PC-9 (cell line): ENCODE data around the gene CHRD. TPM values are rescaled to one million over a fixed set of nuclear protein-coding genes. Genes with fewer than 3 reads are reported as not detected.
A peak's percentile ranks its signal among the peaks of the same experiment; 100 is the strongest.

Experiments
- BruUV-seq: library from RNA; stranded (reverse); fragments of 400-500 nt; replicated peaks from 2 replicates; lab custom pipeline; 2021; lab: Mats Ljungman, UMichigan
- CTCF ChIA-PET: fragments of 300-600 bp; sonication (Branson Sonifier 250); formaldehyde crosslinking; loops from one replicate; lab custom pipeline; 2022; ENCODE audit warnings: antibody characterized with exemption; lab: Charles Lee
- POLR2A ChIA-PET: fragments of 300-600 bp; sonication (Branson Sonifier 250); formaldehyde crosslinking; loops from one replicate; lab custom pipeline; 2022; ENCODE audit warnings: antibody characterized with exemption; ENCODE audit not compliant: unreplicated experiment; lab: Charles Lee
- DNase-seq, 2 experiments: peaks; one replicate each; pipeline versions ENCODE4 v3.0.0 to v3.0.0-alpha.2; 2015 to 2022; ENCODE audit warnings: mixed read lengths in 1 of 2
- H2AFZ ChIP-seq: fragments of 200-600 bp; sonication (generic); 2 replicates; pipeline ENCODE4 v1.8.1; 2017; ENCODE audit warnings: antibody characterized with exemption
- H3F3A ChIP-seq: fragments of 200-600 bp; sonication (generic); 2 replicates; pipeline ENCODE4 v1.8.1; 2017; ENCODE audit warnings: antibody characterized with exemption, mild to moderate bottlenecking, low read depth; ENCODE audit not compliant: insufficient read depth
- H3K27ac ChIP-seq: fragments of 200-600 bp; sonication (generic); 2 replicates; pipeline ENCODE4 v1.6.1; 2016; ENCODE audit warnings: mixed run types
- H3K27me3 ChIP-seq: fragments of 200-600 bp; sonication (generic); 2 replicates; pipeline ENCODE4 v1.6.1; 2016; ENCODE audit warnings: low read depth, mixed run types; ENCODE audit not compliant: insufficient read depth
- H3K36me3 ChIP-seq: fragments of 200-600 bp; sonication (generic); 2 replicates; pipeline ENCODE4 v1.6.1; 2016; ENCODE audit warnings: low read depth, mixed run types
- H3K4me1 ChIP-seq: fragments of 200-600 bp; sonication (generic); replicated peaks from 2 replicates; pipeline ENCODE4 v1.6.1; 2016; ENCODE audit warnings: mixed run types; ENCODE audit not compliant: insufficient read depth
- H3K4me2 ChIP-seq: fragments of 200-600 bp; sonication (generic); 2 replicates; pipeline ENCODE4 v1.6.1; 2017; ENCODE audit warnings: mixed run types
- H3K4me3 ChIP-seq: fragments of 200-600 bp; sonication (generic); 2 replicates; pipeline ENCODE4 v1.6.1; 2016; ENCODE audit warnings: mixed run types
- H3K79me2 ChIP-seq: fragments of 200-600 bp; sonication (generic); 2 replicates; pipeline ENCODE4 v1.6.1; 2017; ENCODE audit warnings: low read depth, mixed run types
- H3K9me2 ChIP-seq: fragments of 200-600 bp; sonication (generic); 2 replicates; pipeline ENCODE4 v1.8.1; 2017; ENCODE audit warnings: mild to moderate bottlenecking; ENCODE audit not compliant: insufficient read depth
- H3K9me3 ChIP-seq: fragments of 200-600 bp; sonication (generic); 2 replicates; pipeline ENCODE4 v1.8.1; 2016; ENCODE audit warnings: low read depth; ENCODE audit not compliant: insufficient read depth
- H4K20me1 ChIP-seq: fragments of 200-600 bp; sonication (generic); 2 replicates; pipeline ENCODE4 v1.8.1; 2017; ENCODE audit not compliant: insufficient read depth
- CTCF ChIP-seq: fragments of 200-600 bp; sonication (generic); conservative IDR thresholded peaks from 2 replicates; pipeline ENCODE4 v1.6.1; 2017; ENCODE audit warnings: mixed run types, antibody characterized with exemption, mild to moderate bottlenecking, moderate library complexity
- EZH2 ChIP-seq: fragments of 200-600 bp; sonication (generic); IDR thresholded peaks from 2 replicates; pipeline ENCODE4 v1.8.0; 2017; ENCODE audit warnings: antibody characterized with exemption, low read depth
- intact Hi-C: fragments of 100-400 bp; cut with micrococcal nuclease; formaldehyde crosslinking; loops from one replicate; pipeline ENCODE4 v1.10.0; 2022; ENCODE audit not compliant: unreplicated experiment
- total RNA-seq: library from RNA; stranded (reverse); gene quantifications from 2 replicates; pipeline ENCODE4 v1.2.3, GENCODE V29; 2021

Gene CHRD
- total RNA-seq, 1 experiment from 2014 or later: not detected

DNA sequence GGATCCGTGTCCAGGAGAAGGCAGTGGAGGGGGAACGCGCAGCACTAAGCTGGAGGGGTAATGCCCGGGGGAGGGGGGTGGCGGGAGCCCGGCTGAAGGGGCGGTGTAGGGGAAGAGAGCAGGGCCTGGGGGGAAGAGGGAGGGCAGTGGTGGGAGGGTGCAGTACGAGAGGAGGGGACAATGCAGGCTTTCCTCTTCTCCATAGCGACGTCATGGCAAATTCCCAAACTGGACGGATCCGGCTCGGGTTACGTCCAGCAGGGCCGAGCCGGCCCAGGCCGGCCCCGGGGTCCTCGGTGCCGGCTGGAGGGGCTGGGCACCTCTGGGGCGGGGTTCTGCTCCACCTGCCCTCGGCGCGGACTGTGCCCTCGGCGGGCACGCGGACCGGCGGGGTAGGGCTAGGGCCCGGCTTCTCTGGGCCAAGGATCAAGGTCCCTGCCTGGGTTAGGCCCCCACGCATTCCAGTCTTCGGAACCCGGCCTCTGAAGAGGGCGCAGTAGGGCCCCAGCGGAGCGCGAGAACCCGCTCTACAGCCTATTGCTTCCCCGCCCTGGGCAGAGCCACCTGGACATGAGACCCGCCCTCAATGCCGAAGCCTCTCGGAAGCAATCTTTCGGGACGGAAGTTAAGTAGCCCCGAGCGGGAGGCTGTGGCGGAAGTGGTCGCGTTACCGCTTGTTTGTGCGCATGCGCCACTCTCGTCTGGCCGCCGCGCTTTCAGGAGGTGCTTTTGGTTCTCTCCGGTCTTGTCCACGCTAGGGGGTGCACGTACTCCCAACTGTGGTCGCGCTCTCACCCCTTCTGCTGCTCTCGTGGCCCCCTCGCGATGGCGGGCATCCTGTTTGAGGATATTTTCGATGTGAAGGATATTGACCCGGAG lies 16.9 kb upstream of the CHRD start:
- no peaks in the 10 kb centered on the region for H3K9me3 ChIP-seq
- H3K4me1 ChIP-seq: peaks cover 22% of the 10 kb centered on the region
- peaks cover 35% of the 10 kb centered on the region for H3K79me2 ChIP-seq
- H3K36me3 ChIP-seq: peaks cover 17% of the 10 kb centered on the region
- peak overlapping the region; percentile 85 for H3K4me3 ChIP-seq
- peak; percentile 99 for DNase-seq
- TF ChIP-seq EZH2 (no peak), CTCF (peak; percentile 73)
- H3K9me2 ChIP-seq: no peaks in the 10 kb centered on the region
- H4K20me1 ChIP-seq: peaks cover 23% of the 10 kb centered on the region
- H3K4me2 ChIP-seq: peak overlapping the region; percentile 99
- H3F3A ChIP-seq: peaks cover 50% of the 10 kb centered on the region
- no peaks in the 10 kb centered on the region for H3K27me3 ChIP-seq
- H2AFZ ChIP-seq: peak overlapping the region; percentile 83
- peak overlapping the region; percentile 95 for H3K27ac ChIP-seq
- no TSS peak for BruUV-seq
- intact Hi-C loops: loop anchor here (1.0 to 5.0 kb wide), 8 partner anchors 18 to 346 kb away; partner anchors contain the start of genes ABCC5, ALG3, EEF1AKMT4 and PSMD2
- ChIA-PET POLR2A (interaction anchor here (0.6 to 1.0 kb wide), 7 partner anchors 8 to 228 kb away, joined by 3 to 36 read pairs (median 4); no protein-coding TSS in a partner anchor), CTCF (interaction anchor here (0.5 to 2.8 kb wide), 6 partner anchors 9 to 787 kb away, joined by 3 to 7 read pairs (median 5); no protein-coding TSS in a partner anchor)

DNA sequence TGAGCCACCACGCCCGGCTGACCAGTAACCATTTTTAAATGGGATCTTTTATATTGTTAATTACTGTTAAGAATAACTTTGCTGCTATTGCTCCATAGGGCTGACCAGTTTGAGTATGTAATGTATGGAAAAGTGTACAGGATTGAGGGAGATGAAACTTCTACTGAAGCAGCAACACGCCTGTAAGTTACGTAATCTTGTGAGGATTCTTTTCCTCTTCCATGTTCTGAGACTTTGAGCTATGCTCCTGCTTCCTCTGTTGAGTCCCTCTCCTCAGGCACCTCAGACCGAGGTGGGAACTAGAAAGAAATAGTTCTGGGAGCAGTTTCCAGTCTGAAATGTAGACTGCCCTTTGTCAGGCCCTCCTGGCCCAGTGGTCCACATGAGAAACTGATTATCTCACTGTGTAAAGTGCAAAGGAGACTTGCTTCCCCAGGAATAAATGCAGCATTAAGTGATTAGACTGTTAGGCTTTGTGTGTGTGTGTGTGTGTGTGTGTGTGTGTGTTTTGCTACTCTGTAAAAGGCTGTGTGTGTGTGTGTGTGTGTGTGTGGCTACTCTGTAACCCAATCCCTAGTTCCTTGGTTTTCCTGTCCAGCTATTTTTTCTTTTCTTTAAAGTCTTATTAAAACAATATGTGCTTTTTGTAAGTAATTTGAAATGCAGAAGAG lies 13.1 kb upstream of the CHRD start:
- no peak for DNase-seq

More for the DNA sequence above, 13.1 kb upstream of the CHRD start:
- peaks cover 11% of the 10 kb centered on the region for H3K4me1 ChIP-seq
- peaks cover 84% of the 10 kb centered on the region for H3F3A ChIP-seq
- ChIA-PET POLR2A (no interaction called here), CTCF (interaction anchor here (0.5 to 0.6 kb wide), 2 partner anchors 9 to 100 kb away, joined by 4 to 12 read pairs; no protein-coding TSS in a partner anchor)
- peaks cover 33% of the 10 kb centered on the region for H4K20me1 ChIP-seq
- no TSS peak for BruUV-seq
- no peaks in the 10 kb centered on the region for H3K27me3 ChIP-seq
- H3K79me2 ChIP-seq: peaks cover 22% of the 10 kb centered on the region
- no peak overlapping the region for H2AFZ ChIP-seq
- TF ChIP-seq CTCF: no peak
- no peak for TF ChIP-seq EZH2
- H3K4me3 ChIP-seq: no peak overlapping the region
- H3K9me2 ChIP-seq: no peaks in the 10 kb centered on the region
- no peak overlapping the region for H3K4me2 ChIP-seq
- H3K9me3 ChIP-seq: no peaks in the 10 kb centered on the region
- intact Hi-C loops: no loop called here
- H3K36me3 ChIP-seq: peaks cover 25% of the 10 kb centered on the region
- no peak overlapping the region for H3K27ac ChIP-seq
